Kidney epithelial cell (primary cell): Measurements from ENCODE around the gene CASKIN2. TPM values are rescaled to one million over a fixed set of nuclear protein-coding genes. Genes with fewer than 3 reads are reported as not detected.

ENCODE experiments used
- DNase-seq: peaks from one replicate; pipeline ENCODE4 v3.0.0-alpha.2; 2010; ENCODE audit warnings: low read depth
- H3K27me3 ChIP-seq: 2 replicates; pipeline ENCODE4 v1.6.0; 2011; ENCODE audit warnings: low read length; ENCODE audit not compliant: control insufficient read depth, insufficient read depth
- H3K36me3 ChIP-seq: 2 replicates; pipeline ENCODE4 v1.5.1; 2011; ENCODE audit warnings: low read length; ENCODE audit not compliant: control insufficient read depth, insufficient read depth
- H3K4me3 ChIP-seq: 2 replicates; pipeline ENCODE4 v1.5.1; 2011; ENCODE audit warnings: low read depth, mild to moderate bottlenecking, control low read depth, low read length
- total RNA-seq: library from RNA; depleted of rRNA; stranded (reverse); fragments of >200 nt; gene quantifications from 2 replicates; pipeline ENCODE4 v1.2.3, GENCODE V29; 2015
- TF ChIP-seq, protein P1 (sequence below): IDR thresholded peaks from 2 replicates; pipeline ENCODE4 v1.5.1; 2011; ENCODE audit warnings: mild to moderate bottlenecking, moderate library complexity, low read length, control low read depth, inconsistent platforms; ENCODE audit not compliant: insufficient read depth, poor library complexity, severe bottlenecking

The CASKIN2 gene
- total RNA-seq, 1 donor from 2014 or later: 14.7 TPM

DNA sequence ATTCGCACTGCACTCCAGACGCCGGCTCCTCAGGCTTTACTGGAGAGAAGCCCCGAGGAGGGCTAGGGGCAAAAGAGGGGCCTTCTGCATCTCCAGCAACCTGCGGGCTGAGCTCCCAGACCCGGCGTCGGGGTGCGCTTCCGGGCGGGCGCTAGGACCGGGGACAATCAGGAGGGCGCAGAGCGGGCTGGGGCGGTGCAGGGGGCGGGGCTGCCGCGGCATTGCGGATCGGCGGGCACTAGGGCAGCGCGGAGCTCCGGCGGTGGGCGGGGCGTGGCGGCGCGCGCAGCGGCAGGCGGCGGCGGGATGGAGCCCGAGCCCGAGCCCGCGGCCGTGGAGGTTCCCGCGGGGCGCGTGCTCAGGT, 900 bp upstream of the CASKIN2 start, which contains the start of gene TSEN54:
Gene TSEN54 (plus strand): TSS at position 274 of the 364 bp plus-strand sequence. CDS start 33 bp downstream, at position 307.
- Histone ChIP-seq H3K4me3 (peak within 1 kb of the TSS; percentile 89), H3K27me3 (no peaks in the 10 kb centered on the region), H3K36me3 (peaks cover 3% of the 10 kb centered on the region)
- TF ChIP-seq, protein P1, sequence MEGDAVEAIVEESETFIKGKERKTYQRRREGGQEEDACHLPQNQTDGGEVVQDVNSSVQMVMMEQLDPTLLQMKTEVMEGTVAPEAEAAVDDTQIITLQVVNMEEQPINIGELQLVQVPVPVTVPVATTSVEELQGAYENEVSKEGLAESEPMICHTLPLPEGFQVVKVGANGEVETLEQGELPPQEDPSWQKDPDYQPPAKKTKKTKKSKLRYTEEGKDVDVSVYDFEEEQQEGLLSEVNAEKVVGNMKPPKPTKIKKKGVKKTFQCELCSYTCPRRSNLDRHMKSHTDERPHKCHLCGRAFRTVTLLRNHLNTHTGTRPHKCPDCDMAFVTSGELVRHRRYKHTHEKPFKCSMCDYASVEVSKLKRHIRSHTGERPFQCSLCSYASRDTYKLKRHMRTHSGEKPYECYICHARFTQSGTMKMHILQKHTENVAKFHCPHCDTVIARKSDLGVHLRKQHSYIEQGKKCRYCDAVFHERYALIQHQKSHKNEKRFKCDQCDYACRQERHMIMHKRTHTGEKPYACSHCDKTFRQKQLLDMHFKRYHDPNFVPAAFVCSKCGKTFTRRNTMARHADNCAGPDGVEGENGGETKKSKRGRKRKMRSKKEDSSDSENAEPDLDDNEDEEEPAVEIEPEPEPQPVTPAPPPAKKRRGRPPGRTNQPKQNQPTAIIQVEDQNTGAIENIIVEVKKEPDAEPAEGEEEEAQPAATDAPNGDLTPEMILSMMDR: no peak
- peak; percentile 42 for DNase-seq

DNA sequence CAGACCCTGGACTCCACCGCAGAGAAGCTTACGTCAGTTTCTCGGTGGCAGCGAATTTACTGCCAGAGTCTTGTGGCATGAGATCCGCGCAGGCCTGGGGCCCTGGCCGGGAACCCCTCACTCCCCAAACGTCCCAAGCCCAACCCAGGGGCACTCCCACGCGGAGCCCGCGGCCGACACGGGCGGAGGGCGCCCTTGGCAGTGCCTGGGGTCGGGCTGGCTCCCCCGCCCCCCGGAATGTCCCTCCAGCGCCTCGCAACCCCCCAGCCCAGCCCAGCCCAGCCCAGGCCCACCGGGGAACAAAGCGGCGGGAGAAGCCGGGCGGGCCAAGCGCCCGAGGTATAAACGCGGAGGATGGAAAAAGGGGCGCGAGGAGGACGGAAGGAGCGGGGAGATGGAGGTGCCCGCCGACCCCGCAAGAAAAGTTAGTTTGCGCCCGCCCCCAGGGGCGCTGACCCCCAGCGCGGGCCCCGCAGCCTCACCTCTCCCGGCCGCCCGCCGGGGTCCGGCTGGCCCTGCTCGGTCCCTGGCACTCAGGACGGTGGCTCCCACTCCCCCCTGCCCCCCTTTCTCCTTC, 330 bp downstream of the CASKIN2 start:
- peaks cover 3% of the 10 kb centered on the region for H3K36me3 ChIP-seq
- no peaks in the 10 kb centered on the region for H3K27me3 ChIP-seq
- TF ChIP-seq, protein P1: no peak
- H3K4me3 ChIP-seq: peak overlapping the region; percentile 89
- DNase-seq: no peak

DNA sequence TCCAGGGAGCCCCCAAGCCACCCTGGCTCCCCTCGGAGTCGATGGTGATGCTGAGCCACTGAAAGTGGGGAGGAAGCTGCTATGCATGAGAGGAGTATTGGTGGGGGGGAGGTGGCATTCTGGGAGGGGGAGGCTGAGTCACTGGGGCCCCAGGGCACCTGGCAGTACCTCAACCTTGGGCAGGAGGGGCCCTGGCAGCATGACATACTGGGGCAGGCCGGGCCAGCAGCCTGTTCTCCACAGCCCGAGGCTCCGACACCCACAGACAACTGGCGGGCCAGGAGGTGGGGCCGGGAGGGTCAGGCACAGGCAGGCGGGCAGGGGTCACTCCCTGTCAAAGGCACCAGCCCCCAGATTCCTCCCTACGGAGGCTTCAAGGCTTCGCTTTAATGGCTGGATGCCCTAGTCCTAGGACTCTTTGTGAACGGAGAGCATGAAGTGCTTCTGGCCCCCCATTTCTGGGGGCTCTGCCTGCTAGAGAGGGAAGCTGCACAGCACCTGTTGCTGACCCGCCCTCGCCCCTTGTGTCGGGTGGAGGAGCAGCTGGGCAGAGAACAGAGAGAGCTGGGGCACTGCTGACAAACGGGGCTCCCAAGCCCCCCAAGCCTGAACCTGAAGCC, 928 bp downstream of the CASKIN2 start:
- Histone ChIP-seq H3K27me3 (no peaks in the 10 kb centered on the region), H3K4me3 (peak overlapping the region; percentile 89), H3K36me3 (peaks cover 3% of the 10 kb centered on the region)
- peak; percentile 26 for DNase-seq
- TF ChIP-seq, protein P1: no peak

DNA sequence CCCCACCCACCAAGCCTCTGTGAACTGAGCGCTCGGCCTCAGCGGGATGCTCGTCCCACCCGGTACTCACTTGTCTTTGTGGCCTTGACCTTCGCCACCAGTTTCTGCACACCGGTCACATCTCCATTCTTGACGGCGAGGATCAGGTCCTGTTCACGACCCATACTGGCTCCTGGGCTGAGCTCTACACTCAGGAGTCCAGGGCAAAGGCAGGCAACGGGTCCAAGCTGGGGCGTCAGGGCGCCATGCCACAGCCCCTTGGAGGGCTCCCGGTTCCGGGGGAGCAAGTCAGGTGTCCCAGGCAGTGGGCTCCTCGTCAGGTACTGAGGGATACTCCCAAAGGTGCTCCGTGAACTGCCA, 1.7 kb downstream of the CASKIN2 start:
- peaks cover 3% of the 10 kb centered on the region for H3K36me3 ChIP-seq
- TF ChIP-seq, protein P1: no peak
- DNase-seq: no peak
- no peak overlapping the region for H3K4me3 ChIP-seq
- no peaks in the 10 kb centered on the region for H3K27me3 ChIP-seq

DNA sequence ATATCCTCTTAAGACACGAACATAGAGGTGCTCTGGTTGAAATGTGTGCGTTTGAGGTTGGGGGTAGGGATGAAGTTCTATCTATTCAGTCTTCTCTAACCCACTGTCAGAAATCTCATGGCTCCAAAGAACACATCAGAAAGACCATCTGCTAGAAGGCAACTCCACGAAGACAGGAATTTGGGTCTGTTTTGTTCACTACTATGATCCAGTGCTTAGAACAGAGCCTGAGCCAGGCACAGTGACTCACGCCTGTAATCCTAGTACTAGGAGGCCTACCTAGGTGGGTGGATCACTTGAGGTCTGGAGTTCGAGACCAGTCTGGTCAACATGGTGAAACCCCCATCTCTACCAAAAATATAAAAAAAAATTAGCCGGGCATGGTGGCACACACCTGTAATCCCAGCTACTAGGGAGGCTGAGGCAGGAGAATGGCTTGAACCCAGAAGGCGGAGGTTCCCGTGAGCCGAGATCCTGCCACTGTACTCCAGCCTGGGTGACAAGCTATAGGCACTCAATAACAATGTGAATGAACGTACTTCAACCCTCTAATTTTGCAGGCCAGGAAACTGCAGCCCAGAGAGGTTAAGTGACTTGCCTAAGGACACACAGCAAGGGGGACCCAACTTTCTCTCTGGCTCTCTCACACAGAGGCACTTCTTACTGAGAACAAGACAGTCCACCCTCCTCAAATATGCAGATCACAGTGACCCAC, 2.3 kb downstream of the CASKIN2 start:
- Histone ChIP-seq H3K27me3 (no peaks in the 10 kb centered on the region), H3K36me3 (peaks cover 2% of the 10 kb centered on the region), H3K4me3 (no peak overlapping the region)
- no peak for DNase-seq
- TF ChIP-seq, protein P1: no peak
